Cardiac fibroblast (primary cell): ENCODE data around the gene LRRC1.

Experiments used
- DNase-seq, 2 donors: peaks; one replicate each; pipeline versions ENCODE4 v3.0.0 to v3.0.0-alpha.2; 2010; ENCODE audit warnings: low read depth in 2 of 2
- H3K4me3 ChIP-seq, 2 donors: replicated peaks in 1 of 2; 1 replicate in 1 of 2; 2 replicates in 1 of 2; pipeline ENCODE4 v1.5.1; 2011; ENCODE audit warnings: low read depth in 2 of 2, low read length in 2 of 2, mild to moderate bottlenecking in 2 of 2, moderate library complexity in 1 of 2
- CTCF ChIP-seq: IDR thresholded peaks from one replicate; pipeline ENCODE4 v1.5.1; 2011; ENCODE audit warnings: low read depth, mild to moderate bottlenecking, low read length, inconsistent platforms

LRRC1 gene

GRCh38 chr6:53851561-53851960 lies 56.8 kb downstream of the LRRC1 start:
- H3K4me3 ChIP-seq: no peak overlapping the region
- DNase-seq: no peak
- no peak for TF ChIP-seq CTCF

- DNase-seq: no peak
- no peak overlapping the region for H3K4me3 ChIP-seq
- TF ChIP-seq CTCF: no peak
These were observed 58.0 kb downstream of the LRRC1 start for GRCh38 chr6:53852805-53853204.

- no peak for TF ChIP-seq CTCF
- H3K4me3 ChIP-seq: no peak overlapping the region
- DNase-seq: no peak
These were observed 60.2 kb downstream of the LRRC1 start for GRCh38 chr6:53854843-53855567.

- TF ChIP-seq CTCF: no peak
- no peak overlapping the region for H3K4me3 ChIP-seq
- no peak for DNase-seq
These were observed 61.1 kb downstream of the LRRC1 start for GRCh38 chr6:53855940-53856339.

GRCh38 chr6:53857318-53858094 lies 62.7 kb downstream of the LRRC1 start:
- no peak for DNase-seq
- no peak for TF ChIP-seq CTCF
- no peak overlapping the region for H3K4me3 ChIP-seq

- no peak for DNase-seq
- TF ChIP-seq CTCF: no peak
- no peak overlapping the region for H3K4me3 ChIP-seq
These were observed 63.4 kb downstream of the LRRC1 start for GRCh38 chr6:53858196-53858595.
